GM21529 (cell line): ENCODE results near the gene RBM3.
A peak's percentile ranks its signal among the peaks of the same experiment; 100 is the strongest.
"Not testable (repeated sequence)": the region's sequence is repeated elsewhere in the genome, so short reads cannot be mapped to it uniquely, and the experiment has no call there.

Experiments
- ATAC-seq: cut with Tn5 transposase; IDR thresholded peaks from one replicate; pipeline ENCODE4 v1.9.1; 2021; ENCODE audit not compliant: unreplicated experiment

RBM3 gene

GRCh38 chrX:48574270-48575266 lies at the start of gene RBM3:
RBM3 (plus strand) TSS chrX:48574484; CDS start chrX:48575181, 697 bp downstream.
- peak; percentile 84 for ATAC-seq

- not testable (repeated sequence) for ATAC-seq
These were observed 48.4 kb upstream of the RBM3 start for GRCh38 chrX:48525853-48526252.

GRCh38 chrX:48530736-48531135 lies 43.5 kb upstream of the RBM3 start:
- ATAC-seq: no peak

GRCh38 chrX:48531358-48531959 lies 42.8 kb upstream of the RBM3 start:
- ATAC-seq: no peak

- ATAC-seq: no peak
These were observed 42.1 kb upstream of the RBM3 start for GRCh38 chrX:48532161-48532560.

GRCh38 chrX:48533165-48533564 lies 41.1 kb upstream of the RBM3 start:
- ATAC-seq: no peak

- no peak for ATAC-seq
These were observed 35.5 kb upstream of the RBM3 start for GRCh38 chrX:48538641-48539344.

- ATAC-seq: peak; percentile 78
These were observed 34.8 kb upstream of the RBM3 start, which contains the start of gene TBC1D25 for GRCh38 chrX:48539345-48540027. TBC1D25 (plus strand) TSS chrX:48539714; CDS start chrX:48539798, 84 bp downstream.

GRCh38 chrX:48540028-48540375 lies 34.3 kb upstream of the RBM3 start:
- ATAC-seq: peak; percentile 40

GRCh38 chrX:48540480-48540879 lies 33.8 kb upstream of the RBM3 start:
- ATAC-seq: no peak

GRCh38 chrX:48541140-48541814 lies 33.0 kb upstream of the RBM3 start:
- no peak for ATAC-seq

- no peak for ATAC-seq
These were observed 25.4 kb upstream of the RBM3 start for GRCh38 chrX:48548871-48549270.

- ATAC-seq: not testable (repeated sequence)
These were observed 18.5 kb upstream of the RBM3 start for GRCh38 chrX:48555731-48556325.

- ATAC-seq: no peak
These were observed 16.0 kb upstream of the RBM3 start for GRCh38 chrX:48558271-48558670.

GRCh38 chrX:48559636-48560035 lies 14.6 kb upstream of the RBM3 start:
- ATAC-seq: no peak

- no peak for ATAC-seq
These were observed 14.2 kb upstream of the RBM3 start for GRCh38 chrX:48560056-48560455.

GRCh38 chrX:48560681-48561080 lies 13.6 kb upstream of the RBM3 start:
- no peak for ATAC-seq

- peak; percentile 49 for ATAC-seq
These were observed 4.3 kb upstream of the RBM3 start for GRCh38 chrX:48569958-48570357.

- ATAC-seq: no peak
These were observed 504 bp upstream of the RBM3 start for GRCh38 chrX:48573690-48574269.

- no peak for ATAC-seq
These were observed 1.4 kb downstream of the RBM3 start for GRCh38 chrX:48575642-48576041.
